Hepatocyte (in vitro differentiated cells): ENCODE results near the gene PLEKHM3. TPM values are rescaled to one million over a fixed set of nuclear protein-coding genes. Genes with fewer than 3 reads are reported as not detected.
A peak's percentile ranks its signal among the peaks of the same experiment; 100 is the strongest.

Experiments used
- DNase-seq: peaks from one replicate; pipeline ENCODE4 v3.0.0-alpha.2; 2016; ENCODE audit warnings: low spot score
- H2AFZ ChIP-seq: fragments of 200-600 bp; sonication (generic); 2 replicates; pipeline ENCODE4 v1.6.0; 2016; ENCODE audit warnings: antibody characterized with exemption, mild to moderate bottlenecking
- H3K27ac ChIP-seq: fragments of 200-600 bp; sonication (generic); 2 replicates; pipeline ENCODE4 v1.5.1; 2016; ENCODE audit warnings: mild to moderate bottlenecking
- H3K27me3 ChIP-seq: fragments of 200-600 bp; sonication (generic); 2 replicates; pipeline ENCODE4 v1.6.1; 2016
- H3K36me3 ChIP-seq: fragments of 200-600 bp; sonication (generic); replicated peaks from 2 replicates; pipeline ENCODE4 v1.5.1; 2016; ENCODE audit warnings: low read depth; ENCODE audit not compliant: insufficient read depth
- H3K4me1 ChIP-seq: fragments of 200-600 bp; sonication (generic); 2 replicates; pipeline ENCODE4 v1.5.1; 2016; ENCODE audit warnings: mild to moderate bottlenecking, moderate library complexity; ENCODE audit not compliant: insufficient read depth
- H3K4me2 ChIP-seq: fragments of 200-600 bp; sonication (generic); 2 replicates; pipeline ENCODE4 v1.6.0; 2016
- H3K4me3 ChIP-seq: fragments of 200-600 bp; sonication (generic); 2 replicates; pipeline ENCODE4 v1.5.1; 2016; ENCODE audit warnings: mild to moderate bottlenecking
- H3K79me2 ChIP-seq: fragments of 200-600 bp; sonication (generic); 2 replicates; pipeline ENCODE4 v1.6.0; 2017; ENCODE audit warnings: mild to moderate bottlenecking
- H3K9me2 ChIP-seq: fragments of 200-600 bp; sonication (generic); replicated peaks from 2 replicates; pipeline ENCODE4 v1.6.0; 2017; ENCODE audit warnings: mild to moderate bottlenecking; ENCODE audit not compliant: insufficient read depth
- H3K9me3 ChIP-seq: fragments of 200-600 bp; sonication (generic); 2 replicates; pipeline ENCODE4 v1.5.1; 2016; ENCODE audit warnings: low read depth, mild to moderate bottlenecking
- H4K20me1 ChIP-seq: fragments of 200-600 bp; sonication (generic); 2 replicates; pipeline ENCODE4 v1.6.0; 2016; ENCODE audit warnings: mild to moderate bottlenecking; ENCODE audit not compliant: insufficient read depth, poor library complexity, severe bottlenecking
- EZH2 ChIP-seq: fragments of 200-600 bp; sonication (generic); IDR thresholded peaks from 2 replicates; pipeline ENCODE4 v1.6.1; 2016; ENCODE audit warnings: antibody characterized with exemption, mild to moderate bottlenecking, borderline replicate concordance
- EZH2phosphoT487 ChIP-seq: fragments of 200-600 bp; sonication (generic); IDR thresholded peaks from one replicate; pipeline ENCODE4 v1.6.1; 2018; ENCODE audit warnings: antibody characterized with exemption, mild to moderate bottlenecking, low read depth, moderate library complexity; ENCODE audit not compliant: unreplicated experiment, severe bottlenecking
- WGBS: methylation state at CpG from one replicate; pipeline ENCODE4 v1.1.6; 2016; ENCODE audit warnings: low lambda C conversion rate; ENCODE audit errors: missing lambda C conversion rate; 5-methylcytosine and 5-hydroxymethylcytosine counted together
- polyA plus RNA-seq: library from polyadenylated mRNA; unstranded; fragments of >200 nt; fragmentation: Nextera tagmentation; extraction: Ambion mirVana; gene quantifications from 2 replicates; pipeline ENCODE4 v1.2.1, GENCODE V29; 2016
- total RNA-seq: library from RNA; depleted of rRNA; stranded (reverse); fragments of >200 nt; gene quantifications from 2 replicates; pipeline ENCODE4 v1.2.3, GENCODE V29; 2014
- TF ChIP-seq, protein P1 (sequence below): fragments of 200-600 bp; sonication (generic); IDR thresholded peaks from 2 replicates; pipeline ENCODE4 v1.5.1; 2016; ENCODE audit warnings: antibody characterized with exemption, mild to moderate bottlenecking; ENCODE audit not compliant: poor library complexity

PLEKHM3 gene
- total and polyA plus RNA-seq, 2 experiments from 2014 or later = 4.2 to 11.1 TPM

DNA sequence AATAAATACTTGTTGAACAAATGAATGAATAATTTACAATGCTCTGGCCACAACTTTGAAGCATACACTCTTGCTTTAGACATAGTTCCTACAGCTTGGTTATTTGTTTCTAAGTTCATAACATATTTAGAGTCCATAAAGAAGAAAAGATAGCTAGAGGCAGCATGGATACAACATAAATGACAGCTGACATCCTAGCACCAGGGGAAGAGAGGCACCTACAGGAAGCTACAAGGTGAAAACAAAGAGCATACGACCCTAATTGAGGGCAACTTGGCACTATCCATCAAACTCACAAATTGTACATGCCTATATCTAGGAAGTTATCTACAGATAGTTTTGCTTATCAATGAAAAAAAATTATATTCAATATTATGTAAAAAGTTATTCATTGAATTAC is 88.9 kb downstream of the PLEKHM3 start:
- Histone ChIP-seq H4K20me1 (no peaks in the 10 kb centered on the region), H3K9me2 (no peaks in the 10 kb centered on the region), H3K79me2 (no peaks in the 10 kb centered on the region), H3K27ac (peak overlapping the region; percentile 66), H3K4me1 (peaks cover 21% of the 10 kb centered on the region), H3K9me3 (no peaks in the 10 kb centered on the region), H3K4me2 (no peak overlapping the region), H3K36me3 (no peaks in the 10 kb centered on the region), H3K27me3 (no peaks in the 10 kb centered on the region), H3K4me3 (no peak overlapping the region), H2AFZ (no peak overlapping the region)
- TF ChIP-seq, protein P1, sequence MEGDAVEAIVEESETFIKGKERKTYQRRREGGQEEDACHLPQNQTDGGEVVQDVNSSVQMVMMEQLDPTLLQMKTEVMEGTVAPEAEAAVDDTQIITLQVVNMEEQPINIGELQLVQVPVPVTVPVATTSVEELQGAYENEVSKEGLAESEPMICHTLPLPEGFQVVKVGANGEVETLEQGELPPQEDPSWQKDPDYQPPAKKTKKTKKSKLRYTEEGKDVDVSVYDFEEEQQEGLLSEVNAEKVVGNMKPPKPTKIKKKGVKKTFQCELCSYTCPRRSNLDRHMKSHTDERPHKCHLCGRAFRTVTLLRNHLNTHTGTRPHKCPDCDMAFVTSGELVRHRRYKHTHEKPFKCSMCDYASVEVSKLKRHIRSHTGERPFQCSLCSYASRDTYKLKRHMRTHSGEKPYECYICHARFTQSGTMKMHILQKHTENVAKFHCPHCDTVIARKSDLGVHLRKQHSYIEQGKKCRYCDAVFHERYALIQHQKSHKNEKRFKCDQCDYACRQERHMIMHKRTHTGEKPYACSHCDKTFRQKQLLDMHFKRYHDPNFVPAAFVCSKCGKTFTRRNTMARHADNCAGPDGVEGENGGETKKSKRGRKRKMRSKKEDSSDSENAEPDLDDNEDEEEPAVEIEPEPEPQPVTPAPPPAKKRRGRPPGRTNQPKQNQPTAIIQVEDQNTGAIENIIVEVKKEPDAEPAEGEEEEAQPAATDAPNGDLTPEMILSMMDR = no peak
- TF ChIP-seq EZH2 (no peak), EZH2phosphoT487 (no peak)
- DNase-seq = no peak
- WGBS = 81% methylated on average over 1 of the region's 1 CpG

- no peak overlapping the region for H2AFZ ChIP-seq
- DNase-seq = peak; percentile 31
- H3K27ac ChIP-seq = peak overlapping the region; percentile 66
- no peak overlapping the region for H3K4me3 ChIP-seq
- no peaks in the 10 kb centered on the region for H3K9me3 ChIP-seq
- WGBS = 68% methylated on average over 4 of the region's 4 CpGs
- H3K4me1 ChIP-seq = peaks cover 21% of the 10 kb centered on the region
- no peaks in the 10 kb centered on the region for H3K36me3 ChIP-seq
- H3K9me2 ChIP-seq = no peaks in the 10 kb centered on the region
- H3K27me3 ChIP-seq = no peaks in the 10 kb centered on the region
- no peak overlapping the region for H3K4me2 ChIP-seq
- no peaks in the 10 kb centered on the region for H3K79me2 ChIP-seq
- no peaks in the 10 kb centered on the region for H4K20me1 ChIP-seq
- TF ChIP-seq EZH2 (no peak), EZH2phosphoT487 (no peak)
- TF ChIP-seq, protein P1 = no peak
Measured at GRCh38 chr2:207935991-207936370, 89.3 kb downstream of the PLEKHM3 start.

- Histone ChIP-seq H3K79me2 (no peaks in the 10 kb centered on the region), H4K20me1 (no peaks in the 10 kb centered on the region), H3K27me3 (no peaks in the 10 kb centered on the region), H3K4me1 (peaks cover 21% of the 10 kb centered on the region), H3K27ac (peak overlapping the region; percentile 61), H3K36me3 (no peaks in the 10 kb centered on the region), H3K9me2 (no peaks in the 10 kb centered on the region), H3K4me2 (peak overlapping the region; percentile 5), H2AFZ (no peak overlapping the region), H3K4me3 (no peak overlapping the region), H3K9me3 (no peaks in the 10 kb centered on the region)
- WGBS = 69% methylated on average over 7 of the region's 7 CpGs
- DNase-seq = no peak
- TF ChIP-seq EZH2 (no peak), EZH2phosphoT487 (no peak)
- TF ChIP-seq, protein P1 = no peak
Measured at GRCh38 chr2:207935121-207935990, 90.0 kb downstream of the PLEKHM3 start.
